Ascending aorta (tissue), 2 donors: ENCODE data around the gene NEGR1. TPM values are rescaled to one million over a fixed set of nuclear protein-coding genes. Genes with fewer than 3 reads are reported as not detected.

Source experiments
- DNase-seq, 2 donors: peaks; one replicate each; pipeline ENCODE4 v3.0.0-alpha.2; 2019; ENCODE audit warnings: low spot score in 2 of 2
- H3K27ac ChIP-seq, 2 donors: fragments of 200-600 bp; sonication (generic); one replicate each; pipeline ENCODE4 v1.5.1; 2016 to 2017; ENCODE audit warnings: mild to moderate bottlenecking in 1 of 2
- H3K27me3 ChIP-seq: fragments of 200-600 bp; sonication (generic); one replicate; pipeline ENCODE4 v1.5.1; 2017
- H3K36me3 ChIP-seq, 2 donors: fragments of 200-600 bp; sonication (generic); one replicate each; pipeline ENCODE4 v1.5.1; 2016
- H3K4me1 ChIP-seq, 2 donors: fragments of 200-600 bp; sonication (generic); one replicate each; pipeline ENCODE4 v1.5.1; 2016 to 2017; ENCODE audit warnings: mild to moderate bottlenecking in 1 of 2
- H3K4me3 ChIP-seq, 2 donors: fragments of 200-600 bp; sonication (generic); one replicate each; pipeline ENCODE4 v1.5.1; 2016 to 2017; ENCODE audit warnings: mild to moderate bottlenecking in 1 of 2
- H3K9me3 ChIP-seq, 2 donors: fragments of 200-600 bp; sonication (generic); one replicate each; pipeline ENCODE4 v1.5.1; 2016
- intact Hi-C: fragments of 100-400 bp; cut with DNase I; formaldehyde crosslinking; loops from one replicate; pipeline ENCODE4 v1.15.1; 2023
- total RNA-seq: library from RNA; depleted of rRNA; stranded (reverse); fragments of >200 nt; gene quantifications from one replicate; pipeline ENCODE4 v1.1.0, GENCODE V29; 2016
- TF ChIP-seq, protein P1 (sequence below), 3 experiments: fragments of 200-600 bp in 2 of 3; fragments of 450-650 bp in 1 of 3; sonication (generic) in 2 of 3; IDR thresholded peaks; one replicate each; pipeline ENCODE4 v1.5.1; 2016 to 2019; ENCODE audit warnings: antibody characterized with exemption in 3 of 3, mild to moderate bottlenecking in 1 of 3, moderate library complexity in 1 of 3

NEGR1 gene
- total RNA-seq, 1 donor from 2014 or later: 42.8 TPM

DNA sequence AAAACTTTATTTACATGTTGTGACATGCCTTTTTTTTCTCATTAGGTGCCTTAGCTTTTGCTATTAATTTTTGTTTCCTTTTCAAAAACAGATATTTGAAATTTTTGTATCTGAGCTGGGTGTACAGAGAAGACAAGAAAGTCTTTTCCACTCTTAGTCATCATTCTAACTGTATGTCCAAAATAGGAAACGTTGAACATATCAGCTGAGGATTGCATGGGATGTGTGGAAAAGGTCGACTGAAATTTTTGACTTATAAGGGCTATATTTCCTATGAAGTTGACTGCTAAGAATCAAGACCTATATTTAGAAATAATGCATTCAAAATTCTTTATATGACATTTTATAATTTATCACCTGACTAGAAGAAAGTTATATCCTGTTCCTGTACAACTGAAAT lies 931.5 kb downstream of the NEGR1 start:
- TF ChIP-seq, protein P1, sequence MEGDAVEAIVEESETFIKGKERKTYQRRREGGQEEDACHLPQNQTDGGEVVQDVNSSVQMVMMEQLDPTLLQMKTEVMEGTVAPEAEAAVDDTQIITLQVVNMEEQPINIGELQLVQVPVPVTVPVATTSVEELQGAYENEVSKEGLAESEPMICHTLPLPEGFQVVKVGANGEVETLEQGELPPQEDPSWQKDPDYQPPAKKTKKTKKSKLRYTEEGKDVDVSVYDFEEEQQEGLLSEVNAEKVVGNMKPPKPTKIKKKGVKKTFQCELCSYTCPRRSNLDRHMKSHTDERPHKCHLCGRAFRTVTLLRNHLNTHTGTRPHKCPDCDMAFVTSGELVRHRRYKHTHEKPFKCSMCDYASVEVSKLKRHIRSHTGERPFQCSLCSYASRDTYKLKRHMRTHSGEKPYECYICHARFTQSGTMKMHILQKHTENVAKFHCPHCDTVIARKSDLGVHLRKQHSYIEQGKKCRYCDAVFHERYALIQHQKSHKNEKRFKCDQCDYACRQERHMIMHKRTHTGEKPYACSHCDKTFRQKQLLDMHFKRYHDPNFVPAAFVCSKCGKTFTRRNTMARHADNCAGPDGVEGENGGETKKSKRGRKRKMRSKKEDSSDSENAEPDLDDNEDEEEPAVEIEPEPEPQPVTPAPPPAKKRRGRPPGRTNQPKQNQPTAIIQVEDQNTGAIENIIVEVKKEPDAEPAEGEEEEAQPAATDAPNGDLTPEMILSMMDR (IDR thresholded peaks at IDR 0.05): no peak
- no peak overlapping the region for H3K27ac ChIP-seq
- no peaks in the 10 kb centered on the region for H3K36me3 ChIP-seq
- intact Hi-C loops: no loop called here
- H3K9me3 ChIP-seq: no peaks in the 10 kb centered on the region
- H3K4me1 ChIP-seq: no peaks in the 10 kb centered on the region
- DNase-seq: no peak
- H3K27me3 ChIP-seq: no peaks in the 10 kb centered on the region
- H3K4me3 ChIP-seq: no peak overlapping the region

DNA sequence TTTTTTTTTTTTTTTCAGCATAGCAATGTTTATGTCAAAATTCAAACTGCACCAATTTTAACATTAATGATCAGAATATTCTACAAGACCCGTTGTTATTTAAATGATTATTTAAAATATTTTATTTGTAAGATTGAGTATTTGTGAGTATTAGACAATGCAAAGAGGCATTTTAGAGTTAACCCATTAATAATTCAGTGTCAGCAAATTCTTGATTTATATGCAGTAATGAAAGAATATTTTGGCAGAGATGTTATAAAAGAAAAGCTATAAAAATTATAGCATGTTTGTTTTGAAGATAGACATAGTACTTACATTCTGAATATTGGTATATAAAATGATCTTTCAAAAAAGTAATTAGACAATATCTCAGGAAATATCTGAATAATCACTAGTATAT lies 932.0 kb downstream of the NEGR1 start:
- no peak for DNase-seq
- H3K36me3 ChIP-seq: no peaks in the 10 kb centered on the region
- H3K4me1 ChIP-seq: no peaks in the 10 kb centered on the region
- H3K27ac ChIP-seq: no peak overlapping the region
- no peaks in the 10 kb centered on the region for H3K9me3 ChIP-seq
- intact Hi-C loops: no loop called here
- TF ChIP-seq, protein P1 (IDR thresholded peaks at IDR 0.05): no peak
- no peak overlapping the region for H3K4me3 ChIP-seq
- no peaks in the 10 kb centered on the region for H3K27me3 ChIP-seq
